Body of pancreas (tissue), 4 donors: Measurements from ENCODE around the gene FYB2.

Experiments
- POLR2A ChIP-seq, 3 donors: fragments of 450-650 bp; IDR thresholded peaks; one replicate each; pipeline ENCODE4 v1.6.1; 2016; ENCODE audit warnings: antibody characterized with exemption in 3 of 3, mild to moderate bottlenecking in 2 of 3
- TF ChIP-seq, protein P1 (sequence below), 7 experiments: fragments of 450-650 bp in 4 of 7; fragments of 200-600 bp in 3 of 7; sonication (generic) in 3 of 7; IDR thresholded peaks; one replicate each; pipeline ENCODE4 v1.5.1; 2016 to 2019; ENCODE audit warnings: antibody characterized with exemption in 7 of 7

DNA sequence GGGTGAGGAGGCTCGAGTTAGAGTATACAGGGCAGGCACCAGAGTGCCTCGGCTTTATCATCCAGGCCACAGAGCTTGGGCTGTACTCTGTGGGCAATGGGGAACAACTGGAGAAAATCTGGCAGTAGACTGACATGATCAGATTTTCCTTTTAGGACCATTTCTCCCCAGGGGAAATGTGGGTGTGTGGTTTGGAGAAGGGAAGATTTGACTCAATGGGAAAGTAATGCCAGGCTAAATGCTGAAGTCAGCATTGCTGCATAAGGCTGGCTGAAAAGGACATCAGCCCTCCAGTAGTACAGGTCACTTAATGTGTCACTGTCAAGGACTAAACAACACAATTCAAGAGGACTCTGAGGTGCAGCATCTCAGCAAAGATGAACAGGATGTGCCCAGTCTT, 5.0 kb downstream of the FYB2 start:
- no peak for TF ChIP-seq POLR2A (IDR thresholded peaks at IDR 0.05)
- TF ChIP-seq, protein P1, sequence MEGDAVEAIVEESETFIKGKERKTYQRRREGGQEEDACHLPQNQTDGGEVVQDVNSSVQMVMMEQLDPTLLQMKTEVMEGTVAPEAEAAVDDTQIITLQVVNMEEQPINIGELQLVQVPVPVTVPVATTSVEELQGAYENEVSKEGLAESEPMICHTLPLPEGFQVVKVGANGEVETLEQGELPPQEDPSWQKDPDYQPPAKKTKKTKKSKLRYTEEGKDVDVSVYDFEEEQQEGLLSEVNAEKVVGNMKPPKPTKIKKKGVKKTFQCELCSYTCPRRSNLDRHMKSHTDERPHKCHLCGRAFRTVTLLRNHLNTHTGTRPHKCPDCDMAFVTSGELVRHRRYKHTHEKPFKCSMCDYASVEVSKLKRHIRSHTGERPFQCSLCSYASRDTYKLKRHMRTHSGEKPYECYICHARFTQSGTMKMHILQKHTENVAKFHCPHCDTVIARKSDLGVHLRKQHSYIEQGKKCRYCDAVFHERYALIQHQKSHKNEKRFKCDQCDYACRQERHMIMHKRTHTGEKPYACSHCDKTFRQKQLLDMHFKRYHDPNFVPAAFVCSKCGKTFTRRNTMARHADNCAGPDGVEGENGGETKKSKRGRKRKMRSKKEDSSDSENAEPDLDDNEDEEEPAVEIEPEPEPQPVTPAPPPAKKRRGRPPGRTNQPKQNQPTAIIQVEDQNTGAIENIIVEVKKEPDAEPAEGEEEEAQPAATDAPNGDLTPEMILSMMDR (IDR thresholded peaks at IDR 0.05): no peak
